Activated T-cell treated with anti-CD3 and anti-CD28 coated beads for 24 hours (primary cell): ENCODE measurements around the gene PDE8B.

Experiments used
- DNase-seq: peaks from one replicate; pipeline ENCODE4 v3.0.0-alpha.2; 2020; ENCODE audit warnings: low read depth

The PDE8B gene, protein sequence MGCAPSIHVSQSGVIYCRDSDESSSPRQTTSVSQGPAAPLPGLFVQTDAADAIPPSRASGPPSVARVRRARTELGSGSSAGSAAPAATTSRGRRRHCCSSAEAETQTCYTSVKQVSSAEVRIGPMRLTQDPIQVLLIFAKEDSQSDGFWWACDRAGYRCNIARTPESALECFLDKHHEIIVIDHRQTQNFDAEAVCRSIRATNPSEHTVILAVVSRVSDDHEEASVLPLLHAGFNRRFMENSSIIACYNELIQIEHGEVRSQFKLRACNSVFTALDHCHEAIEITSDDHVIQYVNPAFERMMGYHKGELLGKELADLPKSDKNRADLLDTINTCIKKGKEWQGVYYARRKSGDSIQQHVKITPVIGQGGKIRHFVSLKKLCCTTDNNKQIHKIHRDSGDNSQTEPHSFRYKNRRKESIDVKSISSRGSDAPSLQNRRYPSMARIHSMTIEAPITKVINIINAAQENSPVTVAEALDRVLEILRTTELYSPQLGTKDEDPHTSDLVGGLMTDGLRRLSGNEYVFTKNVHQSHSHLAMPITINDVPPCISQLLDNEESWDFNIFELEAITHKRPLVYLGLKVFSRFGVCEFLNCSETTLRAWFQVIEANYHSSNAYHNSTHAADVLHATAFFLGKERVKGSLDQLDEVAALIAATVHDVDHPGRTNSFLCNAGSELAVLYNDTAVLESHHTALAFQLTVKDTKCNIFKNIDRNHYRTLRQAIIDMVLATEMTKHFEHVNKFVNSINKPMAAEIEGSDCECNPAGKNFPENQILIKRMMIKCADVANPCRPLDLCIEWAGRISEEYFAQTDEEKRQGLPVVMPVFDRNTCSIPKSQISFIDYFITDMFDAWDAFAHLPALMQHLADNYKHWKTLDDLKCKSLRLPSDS

DNA sequence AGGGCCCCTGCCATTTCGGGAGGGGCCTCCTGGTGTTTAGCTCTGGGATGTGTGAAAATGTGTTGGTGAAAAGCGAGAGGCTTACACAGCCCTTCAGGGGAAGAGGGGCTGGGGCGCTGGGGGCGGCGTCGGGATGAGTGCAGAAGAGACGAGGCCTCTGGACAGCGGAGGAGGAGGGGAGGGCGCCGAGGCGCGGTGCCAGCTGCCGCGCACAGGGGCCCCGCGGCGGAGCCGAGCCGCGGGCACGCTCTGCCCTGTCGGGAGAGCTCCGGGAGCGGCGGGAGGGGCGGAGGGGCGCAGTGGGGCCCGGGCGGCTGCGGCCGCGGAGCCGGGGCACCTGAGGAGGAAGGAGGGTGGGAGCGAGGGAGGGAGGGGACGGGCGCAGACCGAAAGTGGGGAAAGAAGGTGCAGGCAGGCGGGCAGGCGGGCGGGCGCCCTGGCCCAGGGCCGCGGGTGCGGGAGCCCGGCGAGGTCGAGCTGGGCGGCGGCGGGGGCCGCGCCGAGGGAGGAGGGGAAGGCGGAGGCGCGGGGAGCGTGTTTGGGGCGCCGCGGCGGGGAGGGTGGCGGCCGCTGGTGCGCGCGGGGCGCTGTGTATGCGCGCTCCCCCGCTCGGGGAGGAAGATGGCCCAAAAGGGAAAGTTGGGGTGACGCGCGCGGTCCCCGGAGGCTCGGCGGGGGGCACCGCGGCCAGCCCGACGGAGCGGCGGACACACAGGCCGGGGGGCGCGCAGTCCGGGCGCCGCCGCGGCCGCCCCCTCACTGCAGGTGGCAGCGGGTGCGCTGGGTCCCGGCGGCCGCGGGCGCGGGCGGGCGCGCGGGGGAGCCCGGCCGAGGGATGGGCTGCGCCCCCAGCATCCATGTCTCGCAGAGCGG lies at the start of gene PDE8B:
Gene PDE8B, plus strand, starts transcription at position 590 of the 873 bp plus-strand sequence. Its CDS starts 246 bp downstream, at position 836.
- DNase-seq, result no peak

DNA sequence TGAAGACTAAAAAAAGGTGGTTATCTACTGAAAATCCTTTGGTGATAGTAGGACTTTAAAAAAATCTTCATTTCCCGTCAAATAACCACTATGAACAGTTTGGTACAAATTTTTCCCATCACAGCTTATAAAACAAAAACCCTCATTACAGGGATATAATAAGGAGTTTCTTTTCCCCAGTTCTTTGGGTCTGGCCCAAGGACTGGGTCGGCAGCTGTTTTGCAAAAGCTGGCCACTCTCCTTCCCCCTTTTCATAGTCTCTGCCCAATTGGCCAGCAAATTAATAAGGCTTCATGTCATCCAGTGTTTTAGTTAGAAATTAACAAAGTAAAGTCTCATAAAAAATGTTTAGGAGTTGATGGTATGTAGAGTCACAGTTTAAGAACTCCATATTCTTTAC lies 47.0 kb upstream of the PDE8B start:
- DNase-seq, result no peak

DNA sequence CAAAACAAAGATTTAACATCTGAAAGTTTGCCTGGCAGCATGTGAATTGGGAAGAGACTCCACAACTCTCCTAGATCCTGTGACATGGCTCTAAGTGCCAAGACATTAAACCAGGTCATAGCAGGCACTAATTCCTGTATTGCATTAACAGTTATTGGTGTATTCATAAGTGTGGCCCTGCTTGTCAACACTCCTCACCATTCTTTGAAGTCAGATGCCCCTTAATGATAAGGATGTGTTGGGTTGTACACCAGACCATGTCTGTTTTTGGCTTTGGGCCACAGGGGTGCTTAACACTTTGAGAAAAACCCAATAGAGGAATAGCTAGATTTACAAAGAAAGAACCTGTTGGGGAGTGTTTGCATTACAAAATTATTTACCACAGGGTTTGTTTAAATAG lies 43.4 kb upstream of the PDE8B start:
- no peak for DNase-seq

DNA sequence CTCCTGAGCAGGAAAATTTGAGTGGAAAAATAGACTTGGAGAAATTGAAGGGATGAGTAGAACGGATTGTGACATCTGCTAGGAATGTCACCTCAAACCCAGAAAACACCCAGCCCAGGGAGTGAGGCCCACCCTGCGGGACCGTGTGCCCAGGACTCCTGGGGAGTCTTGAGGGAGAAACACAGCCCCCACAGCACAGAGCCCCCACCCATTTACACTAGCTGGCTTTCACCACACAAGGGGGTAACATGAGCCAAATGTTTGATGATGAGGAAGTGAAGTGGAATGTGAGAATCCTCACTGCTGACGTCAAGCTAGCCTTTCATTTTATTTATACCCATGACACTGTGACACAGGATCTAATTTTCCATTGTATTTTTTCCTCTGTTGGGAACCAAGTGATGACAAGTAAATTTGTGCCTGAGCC lies 42.8 kb upstream of the PDE8B start:
- no peak for DNase-seq

DNA sequence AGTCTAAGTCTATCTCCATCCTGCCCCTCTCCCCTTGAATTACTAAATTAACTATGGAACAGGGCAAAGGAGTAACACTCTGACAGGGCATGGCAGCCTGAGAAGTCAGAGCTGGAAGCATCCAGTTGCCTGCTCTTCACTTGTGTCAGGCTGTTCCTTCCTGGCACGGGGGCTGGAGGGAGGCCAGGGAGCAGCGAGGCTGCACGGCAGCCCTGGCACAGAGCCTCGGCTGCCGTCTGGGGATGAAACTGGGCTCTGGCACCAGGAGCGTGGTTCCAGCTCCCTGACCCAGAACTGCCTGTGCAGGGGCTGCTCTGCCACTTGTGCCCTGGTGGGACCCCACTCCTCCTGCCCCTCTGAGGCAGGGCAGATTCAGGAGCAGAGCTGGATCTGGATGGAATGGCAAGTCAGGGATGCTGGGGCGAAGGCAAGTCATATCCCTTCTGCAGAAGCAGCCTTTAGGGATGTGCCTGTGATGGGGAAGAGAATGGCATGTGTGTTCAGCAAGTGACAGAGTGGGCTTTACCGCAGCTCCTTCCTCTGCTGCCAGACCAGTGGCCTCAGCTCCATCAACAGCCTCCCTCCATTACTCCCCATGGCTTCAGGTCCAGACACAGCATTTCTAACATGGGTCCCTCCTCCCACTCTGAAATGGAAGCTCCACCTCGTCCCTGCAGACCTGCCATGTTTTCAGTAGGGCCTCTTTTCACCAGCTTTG lies 42.2 kb upstream of the PDE8B start:
- DNase-seq, result no peak

DNA sequence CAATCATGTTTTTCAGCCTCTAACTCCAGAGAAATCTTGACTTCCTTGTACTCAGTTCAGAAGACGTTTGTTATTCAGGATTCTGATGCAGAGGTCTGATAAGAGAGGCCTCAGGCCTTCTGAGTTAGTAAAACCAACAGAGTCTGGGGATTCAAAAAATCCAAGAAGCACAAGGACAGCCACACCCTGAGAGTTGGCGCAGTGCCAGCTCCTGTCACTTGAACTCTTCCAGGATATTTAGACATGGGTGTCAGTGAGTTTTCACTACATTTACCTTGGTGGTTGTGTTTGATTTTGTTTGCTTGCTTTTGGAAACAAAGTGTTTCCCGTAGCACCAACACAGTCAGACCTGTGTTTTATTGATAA lies 41.6 kb upstream of the PDE8B start:
- no peak for DNase-seq

DNA sequence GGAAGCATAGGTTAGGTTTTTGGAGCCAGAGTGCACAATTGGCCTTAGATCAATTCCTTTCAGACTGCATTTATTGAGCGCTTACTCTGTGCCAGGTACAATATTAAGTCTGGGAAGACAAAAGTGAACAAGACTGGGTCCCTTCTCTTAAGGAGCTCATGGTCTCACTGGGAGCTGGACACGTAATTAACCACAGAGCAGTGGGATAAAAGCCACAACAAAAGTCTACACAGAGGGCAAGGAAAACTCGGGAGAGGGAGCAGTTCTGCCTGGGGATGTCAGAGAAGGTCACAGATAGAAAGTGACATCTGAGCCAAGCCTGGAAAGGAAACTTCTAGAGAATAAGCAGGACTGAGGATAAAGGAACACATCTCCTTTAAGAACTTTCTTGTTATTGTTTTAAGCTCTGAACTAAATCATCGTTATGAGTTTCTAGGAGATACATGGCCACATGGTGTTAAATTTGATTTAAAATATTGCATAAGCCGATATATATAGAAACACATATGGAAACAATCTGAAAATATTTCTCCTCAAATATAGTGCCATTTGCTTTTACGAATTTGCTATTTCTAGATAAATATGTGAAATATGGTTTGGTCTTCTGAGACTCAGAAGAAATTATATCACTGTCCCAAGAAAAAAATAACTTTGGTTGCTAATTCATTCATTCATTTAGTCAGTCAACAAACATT lies 40.1 kb upstream of the PDE8B start:
- DNase-seq, result no peak

DNA sequence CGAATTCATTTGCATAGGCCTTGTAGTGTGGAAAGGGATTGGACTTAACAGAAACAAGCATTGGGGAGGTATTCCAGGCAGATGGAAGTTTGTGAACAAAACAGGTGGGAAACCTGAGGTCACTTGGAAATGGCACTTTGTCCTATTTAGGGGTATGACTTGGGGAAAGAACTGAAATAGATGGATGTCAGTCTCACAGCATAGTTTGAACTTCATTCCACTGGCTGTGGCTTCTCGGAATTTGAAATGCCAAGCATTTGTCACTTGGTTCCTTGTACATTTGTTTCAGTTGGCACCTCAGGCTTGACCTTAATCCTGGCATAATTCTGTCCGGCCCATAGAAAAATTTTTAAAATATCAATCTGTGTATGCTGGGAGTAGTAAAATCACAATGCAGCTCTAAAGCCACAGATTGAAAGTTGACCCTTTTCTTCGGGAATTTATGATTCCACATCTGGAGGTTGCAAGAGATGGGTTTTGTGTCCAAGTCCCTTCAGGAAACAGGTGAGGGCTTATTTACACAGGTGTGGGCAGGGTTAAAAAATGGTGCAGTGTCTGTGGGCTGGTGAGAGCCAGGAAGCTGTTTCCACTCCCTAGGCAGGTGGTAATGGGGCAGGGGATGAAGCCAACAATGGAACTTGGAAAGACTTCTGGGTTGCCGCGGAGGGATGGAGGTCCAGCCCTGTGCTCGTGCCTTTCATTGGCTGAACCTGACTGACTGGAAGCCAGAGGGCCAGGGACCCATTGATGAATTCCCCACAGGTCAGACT lies 39.2 kb upstream of the PDE8B start:
- DNase-seq, result no peak

DNA sequence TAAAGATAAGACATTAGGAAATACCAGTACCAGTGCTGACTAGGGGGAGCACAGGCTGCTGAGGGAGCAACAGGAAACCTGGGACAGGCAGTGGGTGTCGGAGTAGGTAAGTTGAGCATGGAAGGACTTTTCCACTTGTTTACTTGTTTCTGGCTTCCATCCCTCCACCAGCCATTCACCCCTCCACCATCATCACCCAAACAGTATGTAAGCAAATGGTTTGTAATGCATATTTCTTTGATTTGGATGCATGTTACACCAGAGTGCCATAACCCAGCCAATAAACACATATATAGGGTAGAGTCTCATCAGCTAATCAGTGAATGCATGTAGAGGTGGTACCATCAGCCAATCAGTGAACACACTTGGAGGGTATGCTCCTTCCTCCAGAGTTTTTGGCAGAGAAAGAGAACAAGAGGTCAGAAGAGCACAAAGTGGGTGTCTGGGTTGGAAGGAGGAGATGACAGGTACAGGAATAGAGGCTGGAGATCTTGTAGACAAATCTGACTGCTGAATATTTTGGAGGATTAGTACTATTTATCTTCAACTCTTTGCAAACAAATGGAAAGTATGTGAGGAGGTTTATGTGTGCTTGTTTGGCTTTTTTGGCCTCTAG lies 37.7 kb upstream of the PDE8B start:
- no peak for DNase-seq

DNA sequence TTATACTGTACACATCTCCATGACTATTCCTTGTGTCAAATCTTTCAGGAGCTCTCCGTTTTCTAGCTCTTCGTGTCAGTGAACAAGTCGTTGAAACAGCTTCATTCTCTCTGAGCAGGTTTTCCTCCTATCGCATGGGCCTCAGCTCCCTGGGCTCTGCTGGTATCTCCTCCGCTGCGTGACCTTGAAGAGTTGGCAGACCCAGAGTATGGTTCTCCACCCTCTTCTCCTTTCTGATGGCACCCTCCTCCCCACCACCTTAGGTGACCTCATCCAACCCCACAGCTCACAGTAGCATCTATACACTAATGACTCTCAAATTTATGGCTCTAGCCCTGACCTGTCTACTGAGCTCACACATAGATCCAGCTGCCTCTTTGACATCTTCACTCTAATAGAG lies 36.0 kb upstream of the PDE8B start:
- DNase-seq, result no peak

DNA sequence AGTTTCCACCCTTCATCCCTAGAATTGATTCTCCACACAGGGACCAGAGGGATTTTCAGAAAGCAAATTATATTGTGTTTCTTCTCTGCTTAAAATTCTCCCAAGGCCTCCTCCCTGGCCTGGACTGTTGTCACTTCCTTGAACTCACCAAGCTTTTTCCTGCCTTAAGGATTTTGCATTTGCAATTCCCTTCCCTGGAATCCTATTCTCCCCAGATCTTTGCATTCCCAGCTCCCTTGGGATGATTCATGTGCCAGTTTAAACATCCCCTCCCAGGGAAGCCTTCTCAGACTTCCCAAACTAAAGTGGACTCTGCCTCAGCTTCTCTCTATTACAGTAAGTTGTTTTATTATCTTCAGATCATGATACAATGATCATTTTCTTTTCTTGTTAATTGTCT lies 35.2 kb upstream of the PDE8B start:
- no peak for DNase-seq

DNA sequence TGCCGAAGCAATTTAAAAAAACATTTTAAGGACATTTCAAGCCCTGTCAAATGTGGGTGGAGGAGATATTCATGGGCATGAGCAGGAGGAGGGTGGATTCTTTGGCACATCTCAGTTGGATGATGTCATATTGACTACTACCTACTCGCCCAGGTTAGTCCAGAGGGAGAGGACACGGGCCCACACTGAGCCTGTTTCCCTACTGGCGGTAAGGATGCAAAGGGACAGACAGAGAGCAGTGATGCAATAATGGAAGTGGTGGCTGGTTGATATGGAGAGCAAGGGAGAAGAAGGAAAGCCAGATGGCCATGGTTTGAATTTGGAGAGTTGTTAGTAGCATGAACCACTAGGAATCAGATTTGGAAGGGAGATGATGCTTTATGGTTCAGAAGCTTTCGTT lies 34.1 kb upstream of the PDE8B start:
- no peak for DNase-seq

DNA sequence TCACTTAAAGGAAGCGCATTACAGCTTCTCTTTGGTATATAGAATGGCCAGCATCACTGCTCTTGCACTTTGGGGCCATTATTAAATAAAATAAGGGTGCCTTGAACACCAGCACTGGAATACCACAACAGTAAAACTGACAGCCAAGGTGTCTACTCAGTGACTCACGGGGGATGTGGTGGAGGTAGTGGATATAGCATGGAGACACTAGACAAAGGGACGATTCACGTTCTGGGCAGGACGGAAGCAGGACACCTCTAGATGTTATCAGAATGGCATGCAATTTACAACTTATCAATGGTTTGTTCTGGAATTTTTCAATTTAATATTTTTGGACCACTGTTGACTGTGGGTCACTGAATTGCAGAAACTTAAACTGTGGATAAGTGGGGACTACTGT lies 32.9 kb upstream of the PDE8B start:
- no peak for DNase-seq

DNA sequence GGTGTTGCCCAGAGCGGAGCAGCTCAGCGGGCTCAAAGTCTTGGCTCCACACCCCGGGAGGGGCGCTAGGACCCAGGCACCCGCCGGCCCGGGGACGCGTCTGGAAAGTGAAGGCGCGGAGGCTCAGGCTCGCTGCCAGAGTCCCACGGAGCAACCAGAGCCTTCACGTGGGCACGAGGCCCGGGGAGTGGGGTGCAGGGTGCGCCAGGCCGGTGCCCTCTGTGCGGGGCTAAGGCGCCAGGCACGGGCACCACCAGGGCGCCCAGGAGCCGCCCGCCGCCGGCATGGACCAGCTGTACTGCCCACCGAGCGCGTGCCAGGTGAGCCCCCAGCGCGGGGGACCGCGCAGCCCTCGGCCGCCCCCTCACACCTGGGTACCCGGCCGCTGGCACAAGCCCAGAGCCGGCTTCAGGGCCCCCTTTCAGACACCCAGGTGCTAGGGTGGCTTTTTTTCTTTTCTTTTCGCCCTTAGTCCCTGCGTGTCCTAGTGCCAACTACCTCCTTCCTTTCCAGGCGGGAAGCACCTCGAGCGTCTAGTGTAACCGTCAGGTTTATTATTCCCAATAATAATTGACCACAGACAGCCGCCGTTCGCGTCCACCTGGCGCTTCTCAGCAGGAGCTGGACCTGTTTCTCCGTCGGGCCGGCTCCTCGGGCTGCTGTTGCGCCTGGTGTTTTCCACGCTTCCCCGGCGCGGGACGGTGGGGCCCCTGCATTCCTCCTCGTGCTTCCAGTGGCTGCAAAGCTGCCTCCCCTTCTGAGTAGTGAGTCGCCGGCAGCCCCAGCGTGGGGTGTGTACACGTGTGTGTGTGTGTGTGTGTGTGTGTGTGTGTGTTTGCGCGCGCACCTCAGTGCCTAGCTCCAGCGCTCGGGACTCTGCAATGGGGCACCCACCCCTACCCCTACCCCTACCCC lies 30.1 kb upstream of the PDE8B start:
- DNase-seq, result no peak

DNA sequence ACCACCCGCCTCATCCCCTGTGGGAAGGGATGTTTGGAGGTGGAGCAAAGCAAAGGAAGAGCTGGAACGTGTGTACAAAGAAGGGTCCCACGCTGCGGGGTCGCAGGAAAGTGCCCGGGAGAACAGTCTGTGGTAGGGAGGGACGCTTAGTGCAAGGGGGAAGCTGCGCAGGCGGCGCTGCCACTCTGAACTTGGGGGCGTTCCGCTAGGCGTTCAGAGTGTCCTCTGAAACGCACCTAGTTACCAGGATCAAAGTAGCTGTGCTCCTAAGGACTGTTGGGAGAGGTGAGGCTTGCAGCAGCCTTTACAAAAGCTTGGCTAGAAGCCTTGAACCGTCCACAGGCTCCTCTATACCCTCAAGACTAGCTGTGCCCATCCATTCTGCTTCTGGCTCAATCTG lies 29.3 kb upstream of the PDE8B start:
- no peak for DNase-seq

DNA sequence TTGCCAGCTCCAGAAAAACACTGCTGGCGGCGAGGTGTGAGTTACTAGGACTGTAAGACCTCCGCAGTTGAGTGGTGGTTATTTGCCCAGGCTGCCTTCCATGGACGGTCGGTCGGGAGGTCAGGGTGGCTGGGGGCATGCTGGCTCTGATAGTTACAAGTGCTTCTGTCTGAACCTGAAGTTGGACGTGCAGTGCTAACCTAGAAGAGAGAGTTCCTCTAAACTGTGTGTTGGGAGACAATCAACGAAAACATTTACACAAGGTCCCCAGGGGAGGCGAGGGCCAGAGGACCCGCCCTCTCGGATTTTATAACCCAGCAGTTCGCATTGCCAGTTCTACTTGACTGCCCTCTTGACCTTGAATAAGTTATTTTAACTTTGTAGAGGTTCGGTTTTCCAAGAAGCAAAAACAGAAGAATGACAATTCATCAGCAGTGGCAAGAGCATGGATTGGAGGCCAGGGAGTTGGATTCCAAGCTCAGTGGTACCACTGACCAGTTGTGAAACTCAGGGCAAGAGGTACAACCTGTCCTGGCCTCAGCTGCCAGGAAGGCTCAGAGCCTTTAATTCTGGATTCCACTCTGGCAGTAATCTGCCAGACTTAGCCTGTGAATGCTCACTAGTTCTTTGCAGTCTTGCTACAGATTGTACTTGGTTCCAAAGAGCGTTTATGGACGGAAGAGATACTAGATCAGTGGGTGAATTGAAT lies 28.7 kb upstream of the PDE8B start:
- no peak for DNase-seq

DNA sequence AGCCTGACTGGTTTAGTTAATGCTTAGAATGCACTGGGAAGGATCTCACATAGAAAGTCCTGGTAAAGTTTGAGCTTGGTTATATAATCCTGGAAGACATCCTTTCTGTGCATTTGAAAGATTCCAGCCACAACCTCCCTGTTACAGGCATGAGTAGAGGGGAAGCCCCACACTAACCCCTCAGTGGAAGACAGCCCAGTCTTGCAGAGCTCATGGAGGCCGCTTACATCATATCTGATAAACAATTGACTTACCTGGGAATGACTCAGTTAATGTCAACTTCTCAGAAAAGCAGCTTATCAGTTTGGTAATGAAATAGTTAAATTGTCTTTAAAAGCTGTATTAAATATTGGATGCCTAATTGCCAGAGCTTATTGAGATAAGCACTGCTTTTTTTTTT lies 28.1 kb upstream of the PDE8B start:
- no peak for DNase-seq
